Ovary (tissue), 3 donors: ENCODE data around the gene PTPRA.

ENCODE experiments used
- CTCF ChIP-seq, 3 donors: fragments of 450-650 bp in 2 of 3; fragments of 200-600 bp in 1 of 3; IDR thresholded peaks; one replicate each; pipeline versions ENCODE4 v1.5.1 to v1.8.0; 2016 to 2022; ENCODE audit warnings: antibody characterized with exemption in 3 of 3, mild to moderate bottlenecking in 1 of 3
- POLR2A ChIP-seq: fragments of 450-650 bp; IDR thresholded peaks from one replicate; pipeline ENCODE4 v1.6.1; 2017; ENCODE audit warnings: antibody characterized with exemption, mild to moderate bottlenecking, moderate library complexity
- donor health status: DM: no; HTN: no; CAD: no.

GRCh38 chr20:2956480-2956879 lies 83.2 kb downstream of the PTPRA start:
- TF ChIP-seq CTCF (IDR thresholded peaks at IDR 0.05) = no peak
- no peak for TF ChIP-seq POLR2A
